ENCODE measurements around the gene UBE2G1. TPM values are rescaled to one million over a fixed set of nuclear protein-coding genes. Genes with fewer than 3 reads are reported as not detected.
A peak's percentile ranks its signal among the peaks of the same experiment; 100 is the strongest.
"Not testable (repeated sequence)": the region's sequence is repeated elsewhere in the genome, so short reads cannot be mapped to it uniquely, and the experiment has no call there.

Gene UBE2G1
- total RNA-seq, 1 donor from 2014 or later, result 88.0 TPM

GRCh38 chr17:4263282-4264215 lies 102.9 kb downstream of the UBE2G1 start, which contains the start of gene ANKFY1:
Gene ANKFY1, minus strand, starts transcription at chr17:4263979. Its CDS starts 38 bp downstream, at chr17:4263941.
- H3K4me1 Mint-ChIP-seq (ENCODE audit: unreplicated experiment), result peaks cover 15% of the 10 kb centered on the region
- no peaks in the 10 kb centered on the region for H3K9me3 Mint-ChIP-seq (ENCODE audit: unreplicated experiment)
- H3K27ac Mint-ChIP-seq (ENCODE audit: unreplicated experiment), result peak within 1 kb of the TSS; percentile 91
- DNase-seq (ENCODE audit: low spot score), result peak; percentile 99
- TF ChIP-seq CTCF (IDR thresholded peaks at IDR 0.05; ENCODE audit: unreplicated experiment), result no peak
- H3K27me3 Mint-ChIP-seq (ENCODE audit: unreplicated experiment), result peaks cover 5% of the 10 kb centered on the region
- peaks cover 8% of the 10 kb centered on the region for H3K36me3 Mint-ChIP-seq (ENCODE audit: low read depth, unreplicated experiment)
- H3K4me3 Mint-ChIP-seq (ENCODE audit: unreplicated experiment), result peak within 1 kb of the TSS; percentile 96

- peaks cover 8% of the 10 kb centered on the region for H3K36me3 Mint-ChIP-seq (ENCODE audit: low read depth, unreplicated experiment)
- peak overlapping the region; percentile 96 for H3K4me3 Mint-ChIP-seq (ENCODE audit: unreplicated experiment)
- H3K9me3 Mint-ChIP-seq (ENCODE audit: unreplicated experiment), result no peaks in the 10 kb centered on the region
- H3K4me1 Mint-ChIP-seq (ENCODE audit: unreplicated experiment), result peaks cover 15% of the 10 kb centered on the region
- TF ChIP-seq CTCF (IDR thresholded peaks at IDR 0.05; ENCODE audit: unreplicated experiment), result no peak
- peaks cover 5% of the 10 kb centered on the region for H3K27me3 Mint-ChIP-seq (ENCODE audit: unreplicated experiment)
- H3K27ac Mint-ChIP-seq (ENCODE audit: unreplicated experiment), result peak overlapping the region; percentile 91
- DNase-seq (ENCODE audit: low spot score), result no peak
Measured at GRCh38 chr17:4262703-4263102, 103.8 kb downstream of the UBE2G1 start.

GRCh38 chr17:4261452-4261851 lies 105.0 kb downstream of the UBE2G1 start:
- no peak for DNase-seq (ENCODE audit: low spot score)

GRCh38 chr17:4258867-4259266 lies 107.6 kb downstream of the UBE2G1 start:
- DNase-seq (ENCODE audit: low spot score), result no peak
- Mint-ChIP-seq H3K9me3 (ENCODE audit: unreplicated experiment) (no peaks in the 10 kb centered on the region), H3K4me3 (ENCODE audit: unreplicated experiment) (no peak overlapping the region), H3K27ac (ENCODE audit: unreplicated experiment) (no peak overlapping the region), H3K4me1 (ENCODE audit: unreplicated experiment) (peaks cover 8% of the 10 kb centered on the region), H3K36me3 (ENCODE audit: low read depth, unreplicated experiment) (peaks cover 17% of the 10 kb centered on the region), H3K27me3 (ENCODE audit: unreplicated experiment) (no peaks in the 10 kb centered on the region)
- TF ChIP-seq CTCF (IDR thresholded peaks at IDR 0.05; ENCODE audit: unreplicated experiment), result no peak

More at GRCh38 chr17:4261452-4261851, 105.0 kb downstream of the UBE2G1 start:
- Mint-ChIP-seq H3K9me3 (ENCODE audit: unreplicated experiment) (no peaks in the 10 kb centered on the region), H3K4me3 (ENCODE audit: unreplicated experiment) (peak overlapping the region; percentile 66), H3K36me3 (ENCODE audit: low read depth, unreplicated experiment) (peaks cover 12% of the 10 kb centered on the region), H3K27ac (ENCODE audit: unreplicated experiment) (no peak overlapping the region), H3K4me1 (ENCODE audit: unreplicated experiment) (peaks cover 15% of the 10 kb centered on the region), H3K27me3 (ENCODE audit: unreplicated experiment) (peaks cover 5% of the 10 kb centered on the region)
- no peak for TF ChIP-seq CTCF (IDR thresholded peaks at IDR 0.05; ENCODE audit: unreplicated experiment)

- Mint-ChIP-seq H3K27me3 (ENCODE audit: unreplicated experiment) (no peaks in the 10 kb centered on the region), H3K36me3 (ENCODE audit: low read depth, unreplicated experiment) (peaks cover 21% of the 10 kb centered on the region), H3K4me3 (ENCODE audit: unreplicated experiment) (no peak overlapping the region), H3K4me1 (ENCODE audit: unreplicated experiment) (no peaks in the 10 kb centered on the region), H3K27ac (ENCODE audit: unreplicated experiment) (no peak overlapping the region), H3K9me3 (ENCODE audit: unreplicated experiment) (no peaks in the 10 kb centered on the region)
- DNase-seq (ENCODE audit: low spot score), result no peak
- no peak for TF ChIP-seq CTCF (IDR thresholded peaks at IDR 0.05; ENCODE audit: unreplicated experiment)
Measured at GRCh38 chr17:4256952-4257351, 109.5 kb downstream of the UBE2G1 start.

GRCh38 chr17:4255271-4255670 lies 111.2 kb downstream of the UBE2G1 start:
- H3K27ac Mint-ChIP-seq (ENCODE audit: unreplicated experiment); H3K9me3 Mint-ChIP-seq (ENCODE audit: unreplicated experiment); H3K4me1 Mint-ChIP-seq (ENCODE audit: unreplicated experiment); H3K4me3 Mint-ChIP-seq (ENCODE audit: unreplicated experiment); H3K27me3 Mint-ChIP-seq (ENCODE audit: unreplicated experiment); DNase-seq (ENCODE audit: low spot score): not testable (repeated sequence)
- H3K36me3 Mint-ChIP-seq (ENCODE audit: low read depth, unreplicated experiment), result peaks cover 21% of the 10 kb centered on the region

All from endothelial cell (in vitro differentiated cells).